Aorta (tissue), 5 donors: Measurements from ENCODE around the gene SENP1. TPM values are rescaled to one million over a fixed set of nuclear protein-coding genes. Genes with fewer than 3 reads are reported as not detected.
A peak's percentile ranks its signal among the peaks of the same experiment; 100 is the strongest.
"Not testable (repeated sequence)": the region's sequence is repeated elsewhere in the genome, so short reads cannot be mapped to it uniquely, and the experiment has no call there.

Source experiments
- ATAC-seq: fragments of 200-7000 bp; cut with Tn5 transposase; one replicate; pipeline ENCODE4 v1.9.1; 2022; ENCODE audit warnings: moderate library complexity; ENCODE audit not compliant: low FRiP score
- DNase-seq, 2 donors: peaks; one replicate each; pipeline ENCODE4 v3.0.0-alpha.2; 2020
- H3K27ac ChIP-seq, 2 donors: one replicate each; pipeline ENCODE4 v1.5.1; 2013; ENCODE audit warnings: low read length in 2 of 2, mild to moderate bottlenecking in 2 of 2, moderate library complexity in 2 of 2, control low read depth in 1 of 2, inconsistent platforms in 1 of 2, low read depth in 1 of 2
- H3K27me3 ChIP-seq, 2 donors: one replicate each; pipeline ENCODE4 v1.6.1; 2013; ENCODE audit warnings: control low read depth in 1 of 2, low read length in 1 of 2, mild to moderate bottlenecking in 1 of 2, moderate library complexity in 1 of 2; ENCODE audit not compliant: insufficient read depth in 2 of 2, control insufficient read depth in 1 of 2
- H3K36me3 ChIP-seq, 2 donors: one replicate each; pipeline ENCODE4 v1.6.1; 2013; ENCODE audit warnings: control low read depth in 1 of 2, low read length in 1 of 2, mild to moderate bottlenecking in 1 of 2; ENCODE audit not compliant: insufficient read depth in 2 of 2, control insufficient read depth in 1 of 2
- H3K4me1 ChIP-seq, 2 donors: one replicate each; pipeline ENCODE4 v1.6.1; 2013; ENCODE audit warnings: low read length in 2 of 2, control low read depth in 1 of 2, mild to moderate bottlenecking in 1 of 2, moderate library complexity in 1 of 2; ENCODE audit not compliant: insufficient read depth in 2 of 2, control insufficient read depth in 1 of 2
- H3K4me3 ChIP-seq, 2 donors: one replicate each; pipeline ENCODE4 v1.5.1; 2013; ENCODE audit warnings: low read length in 2 of 2, control low read depth in 1 of 2, mild to moderate bottlenecking in 1 of 2
- H3K9me3 ChIP-seq: one replicate; pipeline ENCODE4 v1.6.1; 2013; ENCODE audit warnings: mild to moderate bottlenecking, low read length; ENCODE audit not compliant: control insufficient read depth
- WGBS, 2 donors: extraction: QIAGEN DNeasy Blood & Tissue Kit; methylation state at CpG; one replicate each; pipeline ENCODE4 v1.1.7; 2013; 5-methylcytosine and 5-hydroxymethylcytosine counted together
- intact Hi-C, 2 donors: fragments of 100-400 bp; cut with DNase I; formaldehyde crosslinking; loops; one replicate each; pipeline versions ENCODE4 v1.14.2 to v1.15.0; 2022
- polyA plus RNA-seq, 2 donors: library from polyadenylated mRNA; stranded (reverse); fragments of 200-250 nt; gene quantifications; one replicate each; pipeline ENCODE4 v1.2.3, GENCODE V29; 2013
- total RNA-seq, 2 donors: library from RNA; stranded (reverse); fragmentation: NEBNext Ultra II Directional; extraction: Animal tissue kit (Norgen Biotek cat#: 25700); gene quantifications; one replicate each; pipeline ENCODE4 v1.2.1, GENCODE V29; 2021
- donor health status: healthy with polysubstance abuse.
- donor health status: Bipolar disorder and iron deficiency.
- donor health status: DM: no; HTN: no; CAD: no.
- donor health status: DM: no; HTN: no; CAD: no.
- donor health status: DM: yes; HTN: yes; CAD: no.

The SENP1 gene
- total and polyA plus RNA-seq, 4 donors, result 6.0 to 23.0 (median 13.4) TPM

DNA sequence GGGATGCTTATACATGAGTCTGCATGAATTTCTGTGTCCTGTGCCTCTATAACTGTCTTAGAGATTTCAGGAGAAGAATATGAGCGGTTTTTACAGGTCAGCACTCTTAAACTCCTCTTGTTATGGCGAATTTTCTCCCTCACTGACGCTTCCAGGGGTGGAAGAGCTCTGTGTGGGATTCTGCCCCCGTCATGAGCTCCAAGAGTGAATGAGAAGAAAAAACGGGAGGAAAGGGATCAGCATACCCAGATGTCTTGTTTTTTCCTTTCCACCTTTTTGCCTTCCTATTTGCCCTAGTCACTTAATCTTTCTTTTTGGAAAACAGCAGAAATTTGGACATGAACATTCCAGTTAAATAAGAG, 13.9 kb upstream of the SENP1 start:
- H3K4me1 ChIP-seq, result peaks cover 0 to 1% of the 10 kb centered on the region in 2 donors
- intact Hi-C loops, result loop anchor here (1.0 to 5.0 kb wide), 2 partner anchors 14 to 37 kb away; partner anchors contain the start of genes ASB8 (in 1 of the 2) and SENP1 (in 1 of the 2)
- no peaks in the 10 kb centered on the region for H3K27me3 ChIP-seq
- peak overlapping the region in 1 of 2 donors; percentile 22 for H3K27ac ChIP-seq
- H3K36me3 ChIP-seq, result no peaks in the 10 kb centered on the region
- DNase-seq (no peak), ATAC-seq (peak; percentile 34)
- H3K9me3 ChIP-seq, result no peaks in the 10 kb centered on the region
- 1 to 2% methylated on average over 5 of the region's 5 CpGs for WGBS, 2 donors
- H3K4me3 ChIP-seq, result peak overlapping the region; percentile 96 to 97

DNA sequence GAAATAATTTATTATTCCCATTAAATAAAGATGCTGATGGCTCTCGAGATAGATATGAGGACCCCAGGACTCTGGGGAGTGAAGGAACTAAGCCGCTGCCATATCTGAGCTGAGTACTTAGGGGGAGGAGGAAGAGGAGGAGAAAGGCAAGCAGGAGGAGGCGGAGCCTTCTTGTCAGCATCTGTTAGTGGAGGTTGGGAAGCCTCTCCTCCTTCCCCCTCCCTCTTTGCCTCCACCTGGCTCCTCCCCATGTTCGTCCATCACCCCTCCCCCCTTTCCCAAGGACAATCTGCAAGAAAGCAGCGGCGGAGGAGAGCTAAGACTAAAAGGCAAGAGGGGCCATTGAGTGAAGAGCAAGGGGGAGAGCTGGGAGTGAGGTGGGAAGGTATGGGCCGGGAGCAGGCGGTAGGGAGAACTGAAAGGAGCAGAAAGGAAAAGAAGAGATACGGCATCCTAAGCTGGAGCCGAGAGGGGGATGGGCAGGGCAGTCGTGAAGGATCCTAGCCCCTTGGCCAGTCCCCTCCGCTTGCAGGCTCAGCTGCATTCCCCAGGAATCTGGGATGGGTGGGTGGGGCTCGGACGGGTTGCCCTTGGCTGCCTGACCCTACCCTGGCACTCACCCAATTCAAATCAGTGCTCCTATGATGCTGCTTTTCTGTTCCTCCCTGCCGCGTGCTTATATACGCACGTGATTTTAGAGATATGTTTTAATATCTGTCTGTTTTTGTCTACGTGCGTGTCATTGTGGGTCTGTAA, 13.4 kb upstream of the SENP1 start, which contains the start of gene PFKM:
TSS of gene PFKM (plus strand) at position 287 of the 756 bp plus-strand sequence. CDS start 3,411 bp downstream, outside the sequence.
- H3K36me3 ChIP-seq, result no peaks in the 10 kb centered on the region
- ATAC-seq (peak; percentile 96), DNase-seq (peak; percentile 86 to 89)
- H3K27ac ChIP-seq, result peak within 1 kb of the TSS in 1 of 2 donors; percentile 44
- H3K27me3 ChIP-seq, result no peaks in the 10 kb centered on the region
- WGBS, 2 donors, result 1% methylated on average over 18 to 20 of the region's 20 CpGs
- no peaks in the 10 kb centered on the region for H3K9me3 ChIP-seq
- intact Hi-C loops, result loop anchor here in 1 of 2 donors (1.0 kb wide), 1 partner anchor 13 kb away; the partner anchor contains the start of gene SENP1
- peaks cover 0 to 1% of the 10 kb centered on the region in 2 donors for H3K4me1 ChIP-seq
- H3K4me3 ChIP-seq, result peak within 1 kb of the TSS; percentile 96 to 97

DNA sequence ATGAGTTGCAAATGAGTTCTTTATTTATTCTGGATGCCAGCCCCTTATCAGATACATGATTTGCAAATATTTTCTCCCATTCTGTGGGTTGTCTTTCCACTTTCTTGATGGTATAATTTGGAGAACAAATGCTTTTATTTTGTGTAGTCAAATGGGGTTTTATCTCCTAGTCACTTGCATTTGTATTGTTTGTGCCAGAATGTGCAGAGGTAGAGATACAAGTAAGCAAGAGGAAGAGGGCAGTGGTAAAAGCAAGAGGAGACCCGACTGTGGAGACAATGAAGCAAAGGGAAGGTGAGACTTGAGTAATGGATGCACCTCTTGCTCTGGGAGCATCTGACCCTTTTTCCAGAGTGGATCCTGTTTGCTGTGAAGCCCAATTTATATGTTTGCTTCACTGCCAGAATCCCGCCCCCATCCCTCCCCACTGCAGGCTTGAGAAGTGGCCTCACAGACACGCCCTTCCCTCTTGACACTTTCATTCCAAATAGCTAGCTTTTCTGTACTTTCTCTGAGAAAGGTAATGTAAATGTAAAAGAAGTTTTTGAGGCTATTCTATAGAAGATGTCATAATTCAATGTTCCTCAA, 12.5 kb upstream of the SENP1 start:
- DNase-seq (no peak), ATAC-seq (no peak)
- intact Hi-C loops, result no loop called here
- 27 to 35% methylated on average over 3 of the region's 3 CpGs for WGBS, 2 donors
- Histone ChIP-seq H3K27ac (no peak overlapping the region), H3K4me3 (peak overlapping the region in 1 of 2 donors; percentile 97), H3K4me1 (peaks cover 0 to 1% of the 10 kb centered on the region in 2 donors), H3K36me3 (no peaks in the 10 kb centered on the region), H3K9me3 (no peaks in the 10 kb centered on the region), H3K27me3 (no peaks in the 10 kb centered on the region)

DNA sequence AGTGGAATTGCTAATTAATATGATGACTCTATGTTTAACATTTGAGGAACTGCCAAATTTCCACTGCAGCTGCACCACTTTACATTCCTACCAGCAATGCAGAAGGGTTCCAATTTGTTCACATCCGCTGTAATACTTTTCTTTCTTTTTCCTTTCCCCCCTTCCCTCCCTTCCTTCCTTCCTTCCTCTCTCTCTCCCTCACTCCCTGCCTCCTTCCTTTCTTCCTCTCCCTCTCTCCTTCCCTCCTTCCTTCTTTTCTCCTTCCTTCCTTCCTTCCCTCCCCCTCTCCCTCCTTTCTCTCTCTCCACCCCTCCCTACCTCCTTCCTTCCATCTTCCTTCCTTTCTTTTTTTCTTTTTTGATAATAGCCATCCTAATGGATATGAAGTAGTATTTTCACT, 10.1 kb upstream of the SENP1 start:
- Histone ChIP-seq H3K9me3 (no peaks in the 10 kb centered on the region), H3K27me3 (no peaks in the 10 kb centered on the region), H3K4me3 (no peak overlapping the region), H3K27ac (no peak overlapping the region), H3K4me1 (peaks cover 0 to 1% of the 10 kb centered on the region in 2 donors), H3K36me3 (no peaks in the 10 kb centered on the region)
- no peak for ATAC-seq
- WGBS, 2 donors, result 92 to 93% methylated on average over 1 of the region's 1 CpG
- DNase-seq, result no peak
- intact Hi-C loops, result no loop called here

DNA sequence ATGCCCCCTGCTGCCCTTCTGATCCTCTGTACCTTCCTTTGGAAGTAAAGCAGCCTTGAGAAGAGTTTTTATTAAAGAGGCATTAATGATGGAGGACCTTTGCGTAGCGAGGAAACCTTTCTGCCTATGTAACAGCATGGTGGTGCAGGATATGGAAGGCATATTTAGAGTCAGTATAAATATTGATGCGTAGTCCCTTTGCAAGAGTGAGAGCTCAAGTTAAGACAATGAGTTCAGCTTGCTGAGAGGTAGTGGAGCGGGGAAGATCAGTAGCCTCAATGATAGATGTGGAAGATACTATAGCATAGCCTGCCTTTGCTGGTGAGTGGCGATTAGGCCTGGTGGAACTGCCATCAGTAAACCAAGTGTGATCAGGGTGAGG, 5.4 kb upstream of the SENP1 start:
- H3K36me3 ChIP-seq, ATAC-seq, H3K9me3 ChIP-seq, intact Hi-C loops, H3K27me3 ChIP-seq, H3K4me1 ChIP-seq, DNase-seq, H3K27ac ChIP-seq, H3K4me3 ChIP-seq: not testable (repeated sequence)
- 94 to 95% methylated on average over 5 of the region's 5 CpGs for WGBS, 2 donors

DNA sequence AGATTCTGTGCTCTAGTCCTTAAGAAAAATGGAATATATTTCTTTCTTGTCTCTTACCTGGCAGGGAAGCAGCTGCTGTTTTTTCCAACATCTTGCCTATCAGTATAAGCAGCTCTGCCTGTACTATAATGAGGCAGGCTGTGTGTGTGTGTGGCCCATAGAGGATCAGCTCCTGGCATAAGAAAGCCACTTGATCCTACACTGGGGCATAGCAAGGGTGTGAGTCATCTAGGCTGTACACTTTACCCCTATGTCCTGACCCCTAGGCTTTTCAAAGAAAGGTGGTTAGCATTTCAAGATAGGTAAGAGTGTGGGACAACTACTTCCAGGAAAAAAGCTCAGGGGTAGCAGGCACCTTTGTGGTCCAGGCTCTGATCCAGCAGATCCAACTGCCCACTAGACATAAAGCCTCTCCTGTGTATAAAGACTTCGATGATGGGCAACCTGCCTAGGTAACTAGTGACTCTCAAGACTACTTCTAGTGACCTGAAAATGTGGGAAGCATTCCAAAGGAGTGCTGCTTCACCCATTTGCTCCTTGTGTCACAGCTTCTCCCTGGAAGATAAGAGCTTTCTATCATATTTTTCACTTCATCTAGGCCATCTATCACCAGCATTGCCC, 4.9 kb upstream of the SENP1 start:
- Histone ChIP-seq H3K9me3 (no peaks in the 10 kb centered on the region), H3K4me1 (peaks cover 0 to 4% of the 10 kb centered on the region in 2 donors), H3K4me3 (no peak overlapping the region), H3K36me3 (no peaks in the 10 kb centered on the region), H3K27ac (no peak overlapping the region), H3K27me3 (no peaks in the 10 kb centered on the region)
- ATAC-seq (no peak), DNase-seq (no peak)
- 79 to 82% methylated on average over 1 of the region's 1 CpG for WGBS, 2 donors
- intact Hi-C loops, result no loop called here

DNA sequence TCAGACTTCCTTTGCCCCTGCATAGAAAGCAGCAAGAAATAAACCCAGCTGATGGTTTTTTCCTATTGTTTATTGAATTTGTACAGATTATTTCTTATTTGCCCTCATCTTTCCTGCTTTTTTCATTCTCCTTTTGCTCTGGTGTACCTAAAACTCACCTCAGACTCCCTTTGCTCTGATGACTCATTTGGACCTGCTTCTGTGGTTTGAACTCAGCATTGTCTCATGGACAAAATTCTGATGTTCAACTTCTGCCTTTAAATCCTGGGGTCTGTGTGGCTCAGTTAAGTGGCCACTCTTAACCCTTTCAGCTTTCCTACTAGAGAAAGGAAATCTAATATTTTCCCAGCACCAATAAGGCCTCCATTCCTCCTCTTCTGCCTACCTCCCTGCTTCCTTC, 3.5 kb upstream of the SENP1 start:
- H3K27me3 ChIP-seq, result no peaks in the 10 kb centered on the region
- DNase-seq, result no peak
- peaks cover 2 to 4% of the 10 kb centered on the region in 2 donors for H3K4me1 ChIP-seq
- H3K4me3 ChIP-seq, result no peak overlapping the region
- H3K27ac ChIP-seq, result no peak overlapping the region
- ATAC-seq, result no peak
- H3K36me3 ChIP-seq, result no peaks in the 10 kb centered on the region
- no peaks in the 10 kb centered on the region for H3K9me3 ChIP-seq
- intact Hi-C loops, result loop anchor here in 1 of 2 donors (5.0 kb wide), 1 partner anchor 48 kb away; the partner anchor contains the start of gene ASB8

DNA sequence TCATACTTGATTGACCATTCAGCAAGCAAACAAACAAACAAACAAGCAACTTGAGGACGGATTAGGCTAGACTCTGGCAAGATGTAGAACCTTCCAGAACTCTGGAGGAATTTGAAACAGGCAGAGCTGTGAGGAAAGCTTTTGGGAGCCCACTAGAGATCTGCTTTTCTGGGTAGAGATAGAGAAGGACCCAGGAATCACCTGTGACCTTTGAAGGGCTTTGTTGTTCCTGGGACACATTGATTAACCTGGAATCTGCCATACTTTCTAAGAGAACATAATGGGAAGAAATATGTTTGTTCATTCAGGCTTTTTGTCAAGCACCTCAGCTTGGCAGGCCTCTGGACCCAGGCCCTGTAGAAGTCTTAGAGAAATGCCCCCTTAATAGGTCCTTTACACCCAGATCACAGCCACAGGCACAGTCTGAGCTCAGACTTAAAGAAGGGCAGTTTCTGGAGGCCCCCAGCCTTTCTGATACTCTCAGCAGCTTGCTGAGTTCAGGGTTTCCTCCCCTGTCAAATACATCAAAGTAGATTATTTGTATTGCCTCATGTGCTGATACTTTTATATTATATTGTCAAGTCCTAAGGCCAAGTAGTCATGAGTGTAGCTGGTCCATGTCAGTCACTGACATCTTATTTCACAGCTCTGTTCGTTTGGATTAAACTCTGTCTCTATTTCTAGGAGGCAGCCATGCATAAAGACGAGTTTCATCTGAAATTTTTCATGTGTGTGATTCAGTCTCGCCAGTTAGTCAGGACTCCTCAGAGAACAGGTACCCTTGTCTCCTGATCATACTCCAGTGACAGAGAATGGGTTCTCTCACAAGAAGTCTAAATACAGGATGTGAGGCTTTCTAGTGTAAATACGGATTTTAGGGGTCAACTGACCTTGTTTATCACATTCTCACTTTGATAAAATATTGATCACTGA, 1.1 kb upstream of the SENP1 start:
- Histone ChIP-seq H3K9me3 (no peaks in the 10 kb centered on the region), H3K27me3 (no peaks in the 10 kb centered on the region), H3K36me3 (no peaks in the 10 kb centered on the region), H3K4me1 (peaks cover 2 to 4% of the 10 kb centered on the region in 2 donors), H3K27ac (peak overlapping the region; percentile 85 to 93), H3K4me3 (peak overlapping the region; percentile 54 to 65)
- intact Hi-C loops, result loop anchor here in 1 of 2 donors (1.0 to 5.0 kb wide), 2 partner anchors 12 to 50 kb away; partner anchors contain the start of genes ASB8 and PFKM
- no peak for ATAC-seq
- DNase-seq, result no peak
- 41 to 50% methylated on average over 5 of the region's 5 CpGs for WGBS, 2 donors
